A673 (cell line): ENCODE results near the gene PLGLB1.
"Not testable (repeated sequence)": the region's sequence is repeated elsewhere in the genome, so short reads cannot be mapped to it uniquely, and the experiment has no call there.

Experiments used
- CTCF ChIP-seq: fragments of 300-800, 200-600 bp; sonication (generic); conservative IDR thresholded peaks from 2 replicates; pipeline ENCODE4 v1.5.1; 2017; ENCODE audit warnings: low read depth, mild to moderate bottlenecking, antibody characterized with exemption, low read length, moderate library complexity, mixed read lengths
- EZH2 ChIP-seq: fragments of 200-600 bp; sonication (generic); IDR thresholded peaks from 2 replicates; pipeline ENCODE4 v1.6.1; 2017; ENCODE audit warnings: borderline replicate concordance, low read depth, mild to moderate bottlenecking, mixed read lengths, antibody characterized with exemption, low read length; ENCODE audit not compliant: poor library complexity, severe bottlenecking

DNA sequence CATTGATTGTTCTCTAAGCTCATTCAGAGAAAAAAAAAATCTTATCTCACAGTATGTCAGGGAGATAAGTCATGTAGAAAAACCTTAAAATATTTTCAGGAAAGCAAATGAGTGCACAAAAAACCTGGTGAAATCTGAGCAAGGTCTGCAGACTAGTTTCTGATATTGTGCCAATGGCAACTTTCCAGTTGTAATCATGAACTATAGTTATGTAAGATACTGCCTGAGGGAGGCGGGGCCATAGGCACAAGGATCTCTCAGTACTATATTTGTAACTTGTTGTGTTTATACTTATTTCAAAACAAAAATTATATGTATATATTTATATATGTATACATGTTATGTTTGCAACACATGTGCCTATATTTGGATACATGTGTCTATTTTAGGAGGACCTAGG is 5.2 kb upstream of the PLGLB1 start:
- not testable (repeated sequence) for TF ChIP-seq CTCF, EZH2
